Activated CD4-positive, alpha-beta T cell treated with anti-CD3 and anti-CD28 coated beads for 1 hour (primary cell): ENCODE data around the gene SGCA.

Source experiments
- DNase-seq: peaks from one replicate; pipeline ENCODE4 v3.0.0-alpha.2; 2020

The SGCA gene

DNA sequence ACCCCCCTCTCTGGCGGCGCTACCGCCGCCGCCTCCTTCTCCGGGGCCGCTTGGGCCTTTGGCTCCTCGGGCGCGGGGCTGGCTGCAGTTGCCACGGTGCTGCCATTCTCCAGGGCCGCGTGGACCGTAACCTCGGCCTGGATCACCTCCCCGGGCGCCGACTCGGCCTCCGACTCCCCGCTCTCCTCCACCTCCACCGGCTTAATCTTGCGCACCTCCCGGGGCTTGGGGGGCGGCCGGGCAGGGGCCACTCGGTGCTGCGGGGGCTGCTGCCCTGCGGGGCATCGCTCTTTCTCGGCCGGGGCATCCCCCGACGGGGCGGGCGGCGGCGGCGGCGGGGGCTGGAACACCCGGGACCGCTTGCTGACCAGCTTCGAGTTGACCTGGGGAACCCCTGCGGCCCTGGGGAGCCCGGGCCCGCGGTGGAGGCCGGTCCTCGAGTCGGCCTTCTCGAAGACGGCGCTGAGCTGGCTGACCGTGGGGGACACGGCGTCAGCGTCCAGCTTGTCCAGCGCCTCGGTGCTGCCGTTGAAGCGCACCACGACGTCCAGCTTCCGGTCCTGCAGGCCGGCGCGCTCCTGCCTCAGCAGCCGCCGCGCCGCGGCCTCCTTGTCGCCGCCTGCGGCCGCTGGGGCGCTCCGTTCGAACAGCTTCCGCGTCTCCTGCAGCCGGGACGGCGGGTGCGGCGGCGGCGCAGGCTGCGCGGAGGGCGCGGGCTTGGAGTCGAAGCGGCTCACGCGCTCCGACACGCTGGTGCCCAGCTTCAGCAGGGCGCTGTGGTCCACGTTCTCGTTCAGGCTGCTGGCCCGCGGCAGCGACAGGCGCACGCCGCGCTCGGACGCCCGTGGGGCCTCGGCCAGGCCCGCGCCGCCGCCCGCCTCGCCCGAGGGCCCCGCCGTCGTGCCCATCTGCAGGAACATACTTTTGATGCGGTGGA is 16.1 kb upstream of the SGCA start:
- DNase-seq = peak; percentile 52

DNA sequence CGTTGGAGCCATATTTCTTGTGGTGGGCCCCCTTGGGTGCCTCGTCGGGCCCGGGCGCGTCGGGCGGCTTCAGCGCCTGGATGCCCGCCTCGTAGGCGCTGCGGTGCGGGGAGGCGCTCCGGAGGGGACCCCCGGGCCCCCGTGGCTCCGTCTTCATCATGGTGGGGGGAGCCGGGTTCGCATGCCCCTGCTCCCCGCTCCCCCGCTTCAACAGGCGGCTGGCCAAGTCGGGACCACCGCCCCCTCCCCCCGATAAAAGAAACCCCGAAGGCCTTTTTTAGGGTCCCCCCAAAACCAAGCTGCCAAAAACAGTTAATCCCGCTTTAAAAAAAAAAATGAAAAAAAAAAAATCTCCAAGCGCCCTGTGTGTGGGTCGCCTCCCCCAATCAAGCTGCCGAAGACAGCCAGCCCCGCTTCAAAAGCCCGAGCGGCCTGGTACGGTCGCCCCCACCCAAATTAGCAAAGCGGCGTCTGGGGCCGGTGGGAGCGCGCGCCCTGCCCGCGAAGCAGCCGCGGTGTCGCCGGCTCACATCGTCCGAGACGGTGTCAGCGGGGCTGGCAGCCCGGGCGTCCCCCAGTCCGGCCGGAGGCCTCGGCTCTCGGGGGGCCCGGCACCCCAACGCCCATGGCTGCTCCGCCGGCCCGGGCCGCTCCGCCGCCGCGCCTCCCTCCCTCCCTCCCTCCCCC is 15.3 kb upstream of the SGCA start, which contains the start of gene PPP1R9B:
Gene PPP1R9B, minus strand, starts transcription at position 324 of the 687 bp plus-strand sequence. Its CDS starts 164 bp downstream, at position 160.
- no peak for DNase-seq

DNA sequence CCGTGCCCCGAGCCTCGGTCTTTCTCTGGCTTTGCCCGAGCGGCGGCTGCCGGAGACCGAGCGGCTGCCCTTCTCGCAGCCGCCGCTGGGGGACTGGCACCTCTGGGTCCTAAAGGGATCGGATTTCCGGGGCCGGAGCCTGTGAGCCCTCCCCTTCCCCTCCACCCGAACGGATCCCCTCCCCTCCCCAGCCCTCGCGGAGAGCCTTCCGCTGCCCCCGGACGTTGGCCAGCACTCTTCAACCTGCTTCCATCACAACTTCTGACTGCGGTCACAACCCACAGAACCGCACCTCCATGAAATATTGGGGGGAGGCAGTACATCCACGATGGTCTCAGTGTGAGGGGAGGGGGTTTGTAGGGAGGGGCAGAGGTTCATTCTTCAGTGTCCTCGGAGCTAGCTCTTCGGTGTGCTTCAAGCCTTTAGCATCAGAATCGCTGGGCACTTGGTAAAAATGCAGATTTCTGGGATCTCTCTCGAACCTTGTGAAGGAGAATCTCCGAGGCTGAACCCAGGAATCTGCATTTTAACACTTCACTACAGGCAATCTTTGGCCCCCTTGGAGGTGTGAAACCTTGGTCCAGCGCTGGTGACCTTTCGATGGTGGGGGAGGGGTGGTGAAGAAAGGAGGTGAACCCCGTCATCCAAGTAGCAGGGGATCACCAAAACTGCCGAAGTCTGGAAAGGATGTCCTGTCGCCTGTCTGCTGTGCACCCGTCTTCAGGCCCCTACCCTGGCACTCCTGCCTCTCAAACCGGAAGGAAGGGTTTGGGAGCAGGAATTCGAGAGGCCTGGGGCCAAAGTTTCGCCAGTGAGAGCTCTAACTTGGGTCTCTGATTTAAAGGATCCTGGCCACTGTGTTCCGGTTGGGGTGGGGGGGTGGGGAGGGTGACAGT is 14.5 kb upstream of the SGCA start:
- peak; percentile 75 for DNase-seq

DNA sequence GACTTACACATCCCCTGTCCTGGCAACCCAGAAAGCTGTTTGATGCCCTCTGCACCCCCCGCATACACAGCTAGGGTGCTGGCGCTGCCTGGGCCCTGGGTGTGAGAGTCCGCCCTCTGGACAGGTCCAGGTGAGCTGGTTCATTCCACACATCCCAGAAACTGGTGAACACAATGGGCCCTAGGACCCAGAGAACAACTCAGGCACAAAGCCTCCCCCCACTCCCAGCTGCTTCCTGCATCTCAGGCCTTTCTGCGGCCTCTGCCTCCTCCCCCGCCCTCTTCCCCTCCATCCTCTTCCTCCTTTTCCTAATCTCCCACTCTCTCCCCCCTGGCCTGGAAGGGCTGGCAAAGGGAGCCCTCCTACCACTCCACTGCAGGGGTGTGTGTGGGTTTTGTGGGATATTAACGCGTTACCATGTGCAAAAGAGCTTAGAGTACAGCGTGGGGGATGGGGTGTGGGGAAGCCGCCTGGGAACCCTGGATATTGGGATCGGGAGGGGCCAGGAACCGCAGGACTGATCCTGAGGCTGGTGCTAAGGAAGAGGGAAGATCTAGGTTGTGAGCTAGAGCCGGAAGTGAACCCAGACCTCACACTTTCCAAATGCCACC is 13.8 kb upstream of the SGCA start:
- DNase-seq = no peak

DNA sequence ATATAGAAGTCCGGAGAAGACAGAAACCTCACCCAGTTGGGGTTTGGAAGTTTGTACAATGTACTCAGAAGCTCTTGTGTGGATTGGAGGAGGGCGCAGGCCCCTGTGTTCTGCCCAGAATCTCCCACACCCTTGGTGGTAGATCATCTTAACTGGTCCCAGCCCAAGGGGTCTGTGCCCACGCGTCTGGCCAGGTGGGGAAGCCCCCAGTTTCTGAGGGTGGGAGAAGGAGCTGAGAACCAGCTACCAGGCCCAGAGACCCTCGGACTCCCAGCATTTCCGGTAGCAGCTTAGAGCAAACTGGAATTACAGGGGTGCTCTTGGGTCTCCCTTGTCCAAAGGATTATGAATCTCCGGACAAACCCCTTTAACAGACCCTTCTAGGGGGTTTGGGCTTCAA is 13.1 kb upstream of the SGCA start:
- no peak for DNase-seq

DNA sequence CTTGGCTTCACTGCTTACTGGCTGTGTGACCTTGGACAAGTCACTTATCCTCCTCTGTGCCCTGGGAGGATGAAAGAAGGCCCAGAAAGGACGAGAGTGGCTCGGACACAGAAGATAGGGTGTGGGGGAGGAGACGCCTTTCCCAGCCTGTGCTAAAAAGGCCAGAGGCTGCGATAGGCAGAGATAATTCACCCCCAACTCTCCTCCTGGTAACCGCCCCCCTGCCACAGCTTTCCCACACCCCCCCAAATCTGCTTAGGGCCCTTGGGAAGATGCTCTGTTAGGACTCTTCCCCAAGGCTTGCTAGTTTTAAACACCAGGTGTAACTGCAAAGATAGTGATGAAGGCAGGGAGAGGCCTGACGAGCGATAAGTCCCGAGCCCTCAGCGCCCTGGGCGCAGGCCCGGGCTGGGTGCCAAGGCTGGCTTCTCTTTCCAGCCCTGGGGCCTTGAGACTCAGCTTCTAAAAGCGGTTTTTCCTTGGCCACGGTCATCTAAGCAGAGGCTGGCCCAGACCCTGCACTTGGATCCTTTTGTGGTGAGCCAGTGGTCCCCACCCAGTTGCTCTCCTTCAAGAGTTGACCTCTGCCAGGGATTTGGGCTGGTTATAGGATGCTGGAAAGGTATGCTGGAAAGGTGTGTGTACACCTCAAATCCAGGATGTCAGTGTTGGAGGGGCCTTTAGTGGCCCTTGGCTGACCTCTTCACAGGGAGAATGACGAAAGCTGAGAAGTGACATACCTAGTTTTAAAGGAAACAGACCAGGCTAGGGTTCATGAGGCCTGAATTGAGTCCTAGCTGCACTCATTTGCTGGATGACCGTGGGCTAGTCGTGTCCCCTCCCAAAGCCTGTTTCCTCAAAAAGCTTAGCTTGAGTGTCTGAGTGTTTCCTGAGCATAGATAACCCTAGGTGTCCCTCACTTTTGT is 11.9 kb upstream of the SGCA start:
- DNase-seq = no peak

DNA sequence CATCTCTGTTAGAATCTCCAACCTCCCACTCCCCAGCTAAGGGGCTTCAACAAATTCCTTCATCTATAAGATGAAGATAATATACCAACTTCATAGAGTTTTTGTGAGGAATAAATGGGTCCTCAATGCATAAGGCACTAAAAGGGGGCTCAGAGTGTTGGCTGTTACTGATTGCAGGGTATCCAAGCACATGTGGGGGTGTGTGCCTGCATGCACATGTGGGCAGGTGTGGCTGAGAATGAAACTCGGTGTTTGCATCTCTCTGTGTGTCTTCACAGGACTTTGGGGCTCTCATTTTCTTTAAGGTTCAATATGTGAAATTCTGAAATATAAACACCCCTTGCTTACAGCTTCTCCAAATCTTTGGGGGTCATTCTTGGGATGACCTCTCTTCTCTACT is 11.2 kb upstream of the SGCA start:
- DNase-seq = no peak

DNA sequence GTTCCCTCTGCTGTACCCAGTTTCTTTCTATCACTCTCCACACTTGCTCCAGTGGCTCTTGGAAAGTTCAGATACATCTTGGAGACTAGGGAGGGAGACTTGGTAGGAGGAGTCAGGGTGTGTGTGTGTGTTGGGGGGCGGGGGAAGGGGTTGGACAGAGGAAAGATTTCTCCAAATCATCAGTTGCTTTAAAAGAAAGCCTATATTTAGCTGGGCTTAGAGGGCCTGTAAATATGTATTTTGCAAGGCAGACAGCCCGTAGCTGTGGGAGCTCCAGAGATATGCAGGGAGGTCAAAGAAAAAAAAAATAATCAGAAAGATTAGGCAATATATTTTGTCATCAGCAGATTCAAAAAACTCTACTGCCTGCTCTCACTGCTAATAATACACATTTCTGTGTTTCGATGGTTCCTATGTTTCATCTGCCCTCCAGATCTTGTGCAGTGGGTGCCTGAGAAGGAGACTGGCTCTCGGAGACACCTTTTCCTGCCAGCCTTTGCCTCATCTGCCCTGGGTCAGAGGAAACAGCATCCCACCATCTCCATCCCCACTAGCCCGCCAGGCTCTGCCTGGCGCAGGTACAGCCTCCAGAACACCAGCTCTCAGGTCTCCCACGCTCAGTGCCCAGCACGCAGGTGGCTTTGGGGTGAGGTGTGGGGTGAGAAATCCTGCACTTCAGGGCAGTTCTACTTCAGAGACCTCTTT is 10.5 kb upstream of the SGCA start:
- DNase-seq = no peak

DNA sequence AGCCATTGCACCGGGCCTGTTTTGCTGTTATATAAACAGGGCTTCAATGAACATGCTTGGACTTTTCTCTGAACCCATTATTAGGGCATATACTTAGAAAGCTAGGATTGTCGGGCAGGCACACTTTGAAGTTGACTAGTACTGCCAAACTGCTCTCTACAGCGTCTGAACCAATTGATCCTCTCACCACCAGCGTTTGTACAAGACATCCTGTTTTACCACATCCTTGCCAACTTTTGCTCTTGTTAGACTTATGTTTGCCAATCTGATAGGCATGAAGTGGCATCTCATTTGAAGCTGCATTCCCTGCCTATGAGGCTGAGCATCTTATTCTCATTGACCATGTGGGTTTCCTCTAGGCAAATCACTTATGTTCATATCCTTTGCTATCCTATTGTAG is 7.9 kb upstream of the SGCA start:
- no peak for DNase-seq

DNA sequence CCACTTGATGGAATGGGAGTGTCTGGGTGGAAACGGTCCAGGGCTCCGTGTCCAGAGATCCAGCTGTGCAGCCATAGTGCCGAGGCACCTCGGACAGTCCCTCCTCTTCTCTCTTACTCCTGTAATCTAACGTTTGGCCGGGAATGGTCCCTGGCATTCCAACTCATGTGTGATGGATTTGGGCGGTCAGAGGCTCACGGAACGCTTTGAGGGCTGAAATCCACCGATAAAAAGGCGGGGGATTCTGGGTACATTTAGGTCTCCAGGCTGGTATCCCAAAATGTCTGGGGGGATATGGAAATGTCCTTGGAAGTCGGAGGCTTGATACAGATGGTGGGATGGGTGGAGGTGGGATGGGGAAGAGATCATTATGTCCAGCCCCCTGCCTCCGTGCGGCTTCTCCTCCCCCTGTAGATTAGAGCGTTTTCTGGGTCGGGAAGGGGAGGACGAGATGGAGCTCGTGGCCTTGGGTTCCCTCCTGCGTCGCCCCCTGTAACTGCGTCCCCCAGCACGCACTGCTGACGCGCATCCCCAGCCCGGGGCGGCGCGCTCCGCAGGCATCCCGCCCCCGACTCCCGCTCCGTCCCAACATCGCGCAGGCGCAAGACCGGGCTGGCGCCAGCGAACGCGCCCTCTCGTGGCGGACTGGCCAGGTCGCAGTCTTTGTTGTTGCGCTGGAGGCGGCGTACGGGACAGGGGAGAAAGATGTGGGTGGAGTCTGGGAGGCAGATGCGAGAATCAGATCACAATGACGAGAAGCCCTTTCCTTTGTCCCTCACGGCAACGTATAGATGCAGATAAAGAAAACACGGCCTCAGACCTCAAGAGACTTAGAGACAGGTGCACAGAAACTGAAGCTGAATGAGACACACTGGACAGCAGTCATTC is 4.5 kb upstream of the SGCA start:
- DNase-seq = peak; percentile 92

DNA sequence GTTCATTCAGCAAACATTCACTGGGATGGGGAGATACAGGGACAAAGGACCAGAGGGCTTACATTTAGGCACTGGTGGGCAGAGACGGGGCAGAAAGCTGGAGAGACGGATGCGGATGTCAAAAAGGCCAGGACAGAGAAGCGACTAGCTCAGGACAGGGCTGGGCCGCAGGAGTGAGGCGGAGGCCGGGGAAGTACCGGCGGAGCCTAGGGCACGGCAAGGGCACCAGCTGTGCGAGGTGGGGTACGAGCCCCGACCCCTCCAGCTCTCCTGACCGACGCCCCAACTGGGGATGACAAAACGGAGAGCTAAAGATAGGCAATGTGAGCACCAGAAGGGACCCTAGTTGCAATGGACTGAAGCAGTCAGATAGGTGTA is 3.9 kb upstream of the SGCA start:
- DNase-seq = no peak

DNA sequence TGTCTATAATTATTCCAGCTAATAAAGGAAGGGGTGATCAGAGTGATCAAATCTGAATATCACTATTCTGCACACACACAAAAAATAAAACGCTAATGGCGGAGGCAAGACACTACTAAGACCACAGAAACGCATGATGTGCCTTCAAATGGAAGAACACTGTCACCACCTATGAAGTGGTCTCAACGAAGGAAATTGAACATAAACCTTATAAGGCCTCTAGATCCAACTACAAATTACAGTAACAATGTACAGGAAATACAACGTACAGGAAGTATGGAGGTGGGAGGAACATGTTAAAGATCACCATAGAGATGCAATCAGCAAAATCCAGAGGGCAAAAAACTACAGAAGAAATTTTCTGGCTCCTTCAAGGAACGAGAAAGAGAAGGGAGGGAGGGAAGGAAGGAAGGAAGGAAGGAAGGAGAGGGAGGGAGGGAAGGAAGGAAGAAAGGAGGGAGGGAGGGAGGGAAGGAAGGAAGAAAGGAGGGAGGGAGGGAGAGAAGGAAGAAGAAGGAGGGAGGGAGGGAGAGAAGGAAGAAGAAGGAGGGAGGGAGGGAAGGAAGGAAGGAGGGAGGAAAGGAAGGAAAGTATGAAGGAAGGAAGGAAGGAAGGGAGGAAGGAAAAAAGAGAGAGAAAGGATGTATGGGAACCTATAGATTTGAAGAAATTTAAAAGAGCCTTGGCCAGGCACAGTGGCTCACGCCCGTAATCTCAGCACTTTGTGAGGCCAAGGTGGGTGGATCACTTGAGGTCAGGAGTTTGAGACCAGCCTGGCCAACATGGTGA is 3.1 kb upstream of the SGCA start:
- DNase-seq = no peak

DNA sequence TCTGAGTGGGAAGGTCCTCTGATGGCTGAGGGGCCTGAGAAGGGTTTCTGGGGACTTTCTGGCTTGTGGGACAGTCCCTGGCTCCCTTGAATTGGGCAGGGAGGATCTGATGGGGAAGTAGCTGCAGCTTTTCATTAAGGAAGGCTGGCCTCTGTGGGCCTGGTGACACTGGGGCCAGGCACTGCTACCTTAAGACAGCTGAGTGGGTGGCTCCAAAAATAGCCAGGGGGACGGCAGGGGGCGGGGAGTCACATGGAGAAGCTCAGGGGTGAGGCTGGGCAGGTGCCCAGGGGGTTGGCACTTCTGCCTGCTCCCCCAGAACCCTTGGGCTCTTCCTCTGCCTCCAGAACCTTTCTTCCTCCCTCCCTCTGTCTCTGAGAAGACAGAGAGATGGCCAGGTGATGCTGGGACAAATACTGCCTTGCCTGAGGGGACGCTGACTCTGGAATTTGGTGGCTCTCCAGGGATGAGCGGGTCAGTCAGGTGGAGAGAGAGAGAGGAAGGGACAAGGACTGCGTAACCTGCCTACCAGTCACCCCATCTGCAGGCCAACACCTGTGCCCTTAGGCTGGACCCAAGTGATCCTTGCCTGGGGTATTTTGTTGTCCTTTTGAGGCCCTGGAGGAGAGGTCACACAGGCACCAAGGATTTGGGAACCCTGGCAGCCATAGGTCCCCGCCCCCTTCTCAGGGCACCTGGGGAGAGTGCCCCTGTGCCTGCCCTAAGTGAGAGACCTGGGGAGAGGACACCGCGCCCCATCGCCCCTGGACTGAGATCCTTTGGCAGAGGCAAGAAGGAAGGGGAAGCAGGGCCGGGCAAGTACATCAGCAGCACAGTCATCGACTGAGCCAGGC is 1.7 kb upstream of the SGCA start:
- DNase-seq = no peak

DNA sequence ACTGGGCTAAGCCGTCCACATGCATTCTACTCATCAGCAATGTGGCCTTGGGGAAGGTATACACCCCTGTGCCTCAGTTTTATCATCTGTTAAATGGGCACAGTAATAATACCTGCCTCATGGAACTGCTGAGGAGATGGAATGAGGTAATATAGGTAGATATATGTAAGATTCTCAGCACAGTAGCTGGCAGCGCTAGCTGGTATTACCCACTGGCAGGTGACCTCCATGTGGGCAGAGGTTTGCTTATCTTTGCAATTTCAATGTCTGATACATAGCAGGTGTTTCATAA is 1.2 kb upstream of the SGCA start:
- no peak for DNase-seq

DNA sequence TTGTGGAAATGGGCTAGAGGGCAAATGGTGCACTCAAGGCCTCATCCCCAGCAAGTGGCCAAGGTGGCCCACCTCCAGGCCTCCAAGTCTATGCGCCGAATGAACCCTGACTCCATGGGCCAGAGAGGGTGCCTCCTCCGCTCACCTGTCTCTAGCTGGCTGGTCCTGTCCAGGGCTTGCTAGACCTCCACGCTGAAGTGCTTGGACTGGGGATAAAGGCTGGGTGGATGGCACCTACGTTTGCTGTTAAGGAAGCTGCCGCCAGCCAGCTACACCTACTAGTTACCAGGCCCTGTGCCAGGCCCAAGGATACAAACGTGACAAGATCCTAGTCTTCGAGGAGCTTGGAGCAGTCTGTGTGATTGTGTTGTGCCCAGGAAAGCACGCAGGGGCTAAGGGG is 739 bp upstream of the SGCA start:
- DNase-seq = no peak

DNA sequence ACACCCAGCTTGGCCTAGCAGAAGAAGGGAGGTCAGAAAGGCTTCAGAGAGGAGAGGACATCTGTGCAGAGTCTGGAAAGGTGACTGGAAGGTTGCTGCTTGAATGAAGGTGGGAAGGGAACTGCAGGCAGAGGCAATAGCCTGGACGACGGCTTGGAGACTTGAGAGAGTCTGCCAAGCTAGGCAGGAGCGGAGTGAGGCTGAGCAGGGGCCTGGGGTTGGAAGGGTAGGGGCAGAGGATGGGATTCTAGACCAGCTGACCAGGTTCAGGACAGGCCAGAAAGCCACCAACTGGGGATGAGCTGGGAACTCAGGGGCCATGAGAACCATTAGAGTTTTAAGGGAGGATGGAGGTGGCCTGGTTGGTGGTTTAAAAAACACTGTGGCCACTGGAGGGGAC is 339 bp upstream of the SGCA start:
- DNase-seq = no peak

DNA sequence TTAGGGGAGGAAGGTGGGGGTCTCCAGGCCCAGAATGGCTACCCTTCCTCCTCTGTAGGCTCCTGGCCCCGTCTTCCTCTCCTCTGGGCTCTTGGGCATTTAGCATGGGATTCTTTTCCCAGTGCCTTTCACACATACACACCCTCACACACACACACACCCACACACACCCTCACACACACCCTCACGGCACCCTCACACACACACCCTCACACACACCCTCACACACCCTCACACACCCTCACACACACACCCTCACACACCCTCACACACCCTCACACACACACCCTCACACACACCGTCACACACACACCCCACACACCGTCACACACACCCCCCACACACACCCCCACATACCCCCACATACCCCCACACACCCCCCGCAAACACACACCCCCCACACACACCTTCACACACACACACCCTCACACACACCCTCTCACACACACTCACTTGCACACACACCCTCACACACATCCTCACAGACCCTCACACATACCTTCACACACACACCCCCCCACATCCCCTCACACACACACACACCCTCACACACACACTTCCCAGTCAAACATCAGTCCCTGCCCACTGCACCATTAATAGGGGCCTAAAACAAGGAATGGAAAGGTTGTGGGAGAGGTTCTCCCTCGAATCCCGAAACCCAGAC is 845 bp downstream of the SGCA start:
- DNase-seq = no peak

DNA sequence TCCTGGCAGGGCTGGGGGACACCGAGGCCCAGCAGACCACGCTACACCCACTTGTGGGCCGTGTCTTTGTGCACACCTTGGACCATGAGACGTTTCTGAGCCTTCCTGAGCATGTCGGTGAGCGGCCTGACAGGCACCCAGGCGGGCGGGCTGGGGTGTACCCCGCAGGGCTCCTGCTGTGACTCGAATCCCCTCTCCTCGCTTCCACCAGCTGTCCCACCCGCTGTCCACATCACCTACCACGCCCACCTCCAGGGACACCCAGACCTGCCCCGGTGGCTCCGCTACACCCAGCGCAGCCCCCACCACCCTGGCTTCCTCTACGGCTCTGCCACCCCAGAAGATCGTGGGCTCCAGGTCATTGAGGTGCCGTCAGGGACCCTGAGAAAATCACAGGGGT is 1.6 kb downstream of the SGCA start:
- no peak for DNase-seq
